HepG2 (cell line): ENCODE measurements around the gene SOX4. TPM values are rescaled to one million over a fixed set of nuclear protein-coding genes. Genes with fewer than 3 reads are reported as not detected.

ENCODE experiments used
- ARNT ChIP-seq: fragments of 450-650 bp; IDR thresholded peaks from 2 replicates; pipeline ENCODE4 v1.6.1; 2017
- CHD4 ChIP-seq: fragments of 200-600 bp; sonication (generic); IDR thresholded peaks from 2 replicates; pipeline ENCODE4 v1.7.0; 2017; ENCODE audit warnings: mild to moderate bottlenecking, low read length, borderline replicate concordance
- SIX1 ChIP-seq: sonication (generic); formaldehyde crosslinking; IDR thresholded peaks from 2 replicates; pipeline ENCODE4 v1.4.0; 2020; ENCODE audit warnings: missing genetic modification reagents, borderline replicate concordance
- SMYD3 ChIP-seq: sonication (generic); formaldehyde crosslinking; IDR thresholded peaks from 2 replicates; pipeline ENCODE4 v1.8.1; 2023; ENCODE audit warnings: mild to moderate bottlenecking, missing genetic modification reagents
- ZMYM2 ChIP-seq: sonication (generic); formaldehyde crosslinking; IDR thresholded peaks from 2 replicates; pipeline ENCODE4 v1.8.0; 2022; ENCODE audit warnings: mild to moderate bottlenecking, missing genetic modification reagents
- ZNF382 ChIP-seq: sonication (generic); formaldehyde crosslinking; IDR thresholded peaks from 2 replicates; pipeline ENCODE4 v1.5.0; 2020; ENCODE audit warnings: missing genetic modification reagents, mild to moderate bottlenecking, borderline replicate concordance
- ZNF430 ChIP-seq: sonication (generic); formaldehyde crosslinking; IDR thresholded peaks from 2 replicates; pipeline ENCODE4 v1.9.0; 2021; ENCODE audit warnings: mild to moderate bottlenecking, missing genetic modification reagents
- ZNF572 ChIP-seq: sonication (generic); formaldehyde crosslinking; IDR thresholded peaks from 2 replicates; pipeline ENCODE4 v1.5.1; 2020; ENCODE audit warnings: mild to moderate bottlenecking, missing genetic modification reagents
- ZNF75D ChIP-seq: sonication (generic); formaldehyde crosslinking; IDR thresholded peaks from 2 replicates; pipeline ENCODE4 v1.8.1; 2023; ENCODE audit warnings: missing genetic modification reagents, mild to moderate bottlenecking, borderline replicate concordance
- ZSCAN9 ChIP-seq: IDR thresholded peaks from 2 replicates; pipeline ENCODE4 v1.6.1; 2016; ENCODE audit warnings: borderline replicate concordance
- polyA plus RNA-seq, 8 experiments: library from polyadenylated mRNA; depleted of rRNA in 3 of 8; stranded (reverse) in 7 of 8; unstranded in 1 of 8; fragments of >200 nt; fragmentation: Illumina TruSeq in 4 of 8; extraction: Trizol in 4 of 8; gene quantifications; 2 replicates each; pipeline versions ENCODE4 v1.2.1 to v1.2.3, GENCODE V29; 2011 to 2016; ENCODE audit warnings: low read depth in 4 of 8, missing spikeins in 1 of 8, mixed read lengths in 1 of 8; ENCODE audit not compliant: insufficient read depth in 1 of 8
- total RNA-seq, 5 experiments: library from RNA; depleted of rRNA; stranded (reverse); fragments of >200 nt; fragmentation: Illumina TruSeq; extraction: Trizol; gene quantifications; 2 replicates each; pipeline ENCODE4 v1.2.3, GENCODE V29; 2016; ENCODE audit warnings: low read depth in 1 of 5
- TF ChIP-seq, protein P1 (sequence below): sonication (generic); formaldehyde crosslinking; IDR thresholded peaks from 2 replicates; pipeline ENCODE4 v1.5.1; 2020; ENCODE audit warnings: missing genetic modification reagents, mild to moderate bottlenecking, borderline replicate concordance

SOX4 gene
- total and polyA plus RNA-seq, 2 of the 13 experiments (the other 11 are each of a cell fraction or from before 2014, with no cell fraction given), result 2.6 to 3.4 TPM

DNA sequence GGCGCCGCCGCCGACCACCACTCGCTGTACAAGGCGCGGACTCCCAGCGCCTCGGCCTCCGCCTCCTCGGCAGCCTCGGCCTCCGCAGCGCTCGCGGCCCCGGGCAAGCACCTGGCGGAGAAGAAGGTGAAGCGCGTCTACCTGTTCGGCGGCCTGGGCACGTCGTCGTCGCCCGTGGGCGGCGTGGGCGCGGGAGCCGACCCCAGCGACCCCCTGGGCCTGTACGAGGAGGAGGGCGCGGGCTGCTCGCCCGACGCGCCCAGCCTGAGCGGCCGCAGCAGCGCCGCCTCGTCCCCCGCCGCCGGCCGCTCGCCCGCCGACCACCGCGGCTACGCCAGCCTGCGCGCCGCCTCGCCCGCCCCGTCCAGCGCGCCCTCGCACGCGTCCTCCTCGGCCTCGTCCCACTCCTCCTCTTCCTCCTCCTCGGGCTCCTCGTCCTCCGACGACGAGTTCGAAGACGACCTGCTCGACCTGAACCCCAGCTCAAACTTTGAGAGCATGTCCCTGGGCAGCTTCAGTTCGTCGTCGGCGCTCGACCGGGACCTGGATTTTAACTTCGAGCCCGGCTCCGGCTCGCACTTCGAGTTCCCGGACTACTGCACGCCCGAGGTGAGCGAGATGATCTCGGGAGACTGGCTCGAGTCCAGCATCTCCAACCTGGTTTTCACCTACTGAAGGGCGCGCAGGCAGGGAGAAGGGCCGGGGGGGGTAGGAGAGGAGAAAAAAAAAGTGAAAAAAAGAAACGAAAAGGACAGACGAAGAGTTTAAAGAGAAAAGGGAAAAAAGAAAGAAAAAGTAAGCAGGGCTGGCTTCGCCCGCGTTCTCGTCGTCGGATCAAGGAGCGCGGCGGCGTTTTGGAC, 2.0 kb downstream of the SOX4 start (continued):
- TF ChIP-seq ZNF430 (CRISPR knock-in tag) (no peak), SMYD3 (CRISPR knock-in tag) (no peak), ARNT (no peak), ZSCAN9 (CRISPR knock-in tag) (no peak), ZNF572 (CRISPR knock-in tag) (0 out of 2 replicates have a peak, but pooled peaks have one; percentile 49), ZNF382 (CRISPR knock-in tag) (no peak), SIX1 (CRISPR knock-in tag) (no peak), ZMYM2 (CRISPR knock-in tag) (no peak), ZNF75D (CRISPR knock-in tag) (no peak), CHD4 (no peak)
- TF ChIP-seq, protein P1, sequence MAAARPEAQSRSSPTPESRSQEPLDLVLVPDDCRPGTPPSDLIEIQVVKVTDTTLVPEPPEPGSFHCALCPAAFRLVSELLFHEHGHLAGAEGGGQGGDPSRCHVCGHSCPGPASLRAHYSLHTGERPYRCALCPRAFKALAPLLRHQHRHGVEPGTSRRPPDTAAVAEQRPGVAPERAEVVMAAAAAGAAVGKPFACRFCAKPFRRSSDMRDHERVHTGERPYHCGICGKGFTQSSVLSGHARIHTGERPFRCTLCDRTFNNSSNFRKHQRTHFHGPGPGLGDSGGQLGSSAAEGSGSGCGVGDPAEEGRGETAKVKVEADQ, result no peak
